Osteocyte (in vitro differentiated cells): ENCODE results near the gene SH3BGR. TPM values are rescaled to one million over a fixed set of nuclear protein-coding genes. Genes with fewer than 3 reads are reported as not detected.

Experiments used
- DNase-seq: peaks from one replicate; pipeline ENCODE4 v3.0.0; 2021; ENCODE audit warnings: mixed read lengths; ENCODE audit not compliant: unreplicated experiment; ENCODE audit errors: extremely low spot score
- H3K27ac Mint-ChIP-seq: one replicate; pipeline ENCODE4 v1.8.0; 2021; ENCODE audit warnings: mild to moderate bottlenecking, mixed read lengths; ENCODE audit not compliant: unreplicated experiment
- H3K27me3 Mint-ChIP-seq: one replicate; pipeline ENCODE4 v1.8.0; 2021; ENCODE audit warnings: mixed read lengths; ENCODE audit not compliant: unreplicated experiment
- H3K36me3 Mint-ChIP-seq: one replicate; pipeline ENCODE4 v1.8.0; 2021; ENCODE audit warnings: mixed read lengths; ENCODE audit not compliant: unreplicated experiment
- H3K4me1 Mint-ChIP-seq: one replicate; pipeline ENCODE4 v1.8.0; 2021; ENCODE audit warnings: mixed read lengths; ENCODE audit not compliant: unreplicated experiment
- H3K4me3 Mint-ChIP-seq: one replicate; pipeline ENCODE4 v1.8.0; 2021; ENCODE audit warnings: mild to moderate bottlenecking, moderate library complexity, mixed read lengths; ENCODE audit not compliant: unreplicated experiment
- H3K9me3 Mint-ChIP-seq: one replicate; pipeline ENCODE4 v1.8.0; 2021; ENCODE audit warnings: mixed read lengths; ENCODE audit not compliant: unreplicated experiment
- CTCF ChIP-seq: fragments of 200-600 bp; sonication (generic); IDR thresholded peaks from 2 replicates; pipeline ENCODE4 v1.5.0; 2021; ENCODE audit warnings: antibody characterized with exemption, mild to moderate bottlenecking, moderate library complexity
- total RNA-seq: library from RNA; stranded (reverse); gene quantifications from 2 replicates; pipeline ENCODE4 v1.2.1, GENCODE V29; 2021

SH3BGR gene
- total RNA-seq, 1 donor from 2014 or later = 1.2 TPM

- Mint-ChIP-seq H3K9me3 (no peaks in the 10 kb centered on the region), H3K27ac (no peak overlapping the region), H3K4me3 (no peak overlapping the region), H3K36me3 (no peaks in the 10 kb centered on the region), H3K4me1 (peaks cover 12% of the 10 kb centered on the region), H3K27me3 (peaks cover 30% of the 10 kb centered on the region)
- no peak for DNase-seq
- no peak for TF ChIP-seq CTCF
These were observed 28.5 kb downstream of the SH3BGR start for GRCh38 chr21:39480271-39480670.

GRCh38 chr21:39481886-39482285 lies 30.1 kb downstream of the SH3BGR start:
- H3K36me3 Mint-ChIP-seq = no peaks in the 10 kb centered on the region
- H3K27ac Mint-ChIP-seq = no peak overlapping the region
- H3K4me1 Mint-ChIP-seq = peaks cover 16% of the 10 kb centered on the region
- DNase-seq = no peak
- TF ChIP-seq CTCF = no peak
- peaks cover 20% of the 10 kb centered on the region for H3K27me3 Mint-ChIP-seq
- no peak overlapping the region for H3K4me3 Mint-ChIP-seq
- H3K9me3 Mint-ChIP-seq = no peaks in the 10 kb centered on the region

GRCh38 chr21:39483917-39484316 lies 32.1 kb downstream of the SH3BGR start:
- Mint-ChIP-seq H3K27ac (no peak overlapping the region), H3K4me3 (no peak overlapping the region), H3K36me3 (no peaks in the 10 kb centered on the region), H3K9me3 (no peaks in the 10 kb centered on the region), H3K27me3 (peaks cover 15% of the 10 kb centered on the region), H3K4me1 (peaks cover 16% of the 10 kb centered on the region)
- no peak for DNase-seq
- TF ChIP-seq CTCF = no peak

- peaks cover 17% of the 10 kb centered on the region for H3K27me3 Mint-ChIP-seq
- peaks cover 13% of the 10 kb centered on the region for H3K4me1 Mint-ChIP-seq
- DNase-seq = no peak
- H3K4me3 Mint-ChIP-seq = no peak overlapping the region
- TF ChIP-seq CTCF = no peak
- H3K27ac Mint-ChIP-seq = peak overlapping the region; percentile 21
- no peaks in the 10 kb centered on the region for H3K36me3 Mint-ChIP-seq
- no peaks in the 10 kb centered on the region for H3K9me3 Mint-ChIP-seq
These were observed 33.0 kb downstream of the SH3BGR start for GRCh38 chr21:39484711-39485276.

GRCh38 chr21:39489380-39489924 lies 37.7 kb downstream of the SH3BGR start:
- peaks cover 5% of the 10 kb centered on the region for H3K27me3 Mint-ChIP-seq
- peaks cover 14% of the 10 kb centered on the region for H3K9me3 Mint-ChIP-seq
- no peak overlapping the region for H3K4me3 Mint-ChIP-seq
- no peak for TF ChIP-seq CTCF
- no peak for DNase-seq
- no peaks in the 10 kb centered on the region for H3K36me3 Mint-ChIP-seq
- H3K4me1 Mint-ChIP-seq = peaks cover 12% of the 10 kb centered on the region
- H3K27ac Mint-ChIP-seq = no peak overlapping the region
